ENCODE data around the gene RPS10. TPM values are rescaled to one million over a fixed set of nuclear protein-coding genes. Genes with fewer than 3 reads are reported as not detected.

Gene RPS10
- total and polyA plus RNA-seq, 2 experiments from 2014 or later, result 518 to 1,824 TPM

GRCh38 chr6:34393191-34393965 is 32.5 kb downstream of the RPS10 start:
- Histone ChIP-seq H3K4me2 (peak overlapping the region; percentile 78), H2AFZ (peak overlapping the region; percentile 59), H3K9me2 (replicated peaks; ENCODE audit: insufficient read depth) (no peaks in the 10 kb centered on the region), H3K79me2 (peaks cover 32% of the 10 kb centered on the region), H3K4me1 (ENCODE audit: insufficient read depth) (peaks cover 13% of the 10 kb centered on the region), H3K9me3 (ENCODE audit: low read depth) (no peaks in the 10 kb centered on the region), H3K27me3 (no peaks in the 10 kb centered on the region), H3K27ac (peak overlapping the region; percentile 26), H3K4me3 (peak overlapping the region; percentile 13), H3K36me3 (replicated peaks; ENCODE audit: insufficient read depth, low read depth) (no peaks in the 10 kb centered on the region), H4K20me1 (ENCODE audit: insufficient read depth, poor library complexity, severe bottlenecking) (peaks cover 14% of the 10 kb centered on the region)
- DNase-seq (ENCODE audit: low spot score), result no peak
- WGBS (ENCODE audit: low lambda C conversion rate, missing lambda C conversion rate), result 60% methylated on average over 16 of the region's 16 CpGs
- TF ChIP-seq EZH2phosphoT487 (IDR thresholded peaks at IDR 0.05; ENCODE audit: low read depth, severe bottlenecking, unreplicated experiment) (peak; percentile 76), EZH2 (IDR thresholded peaks at IDR 0.05; ENCODE audit: borderline replicate concordance) (no peak)
- TF ChIP-seq, protein P1, sequence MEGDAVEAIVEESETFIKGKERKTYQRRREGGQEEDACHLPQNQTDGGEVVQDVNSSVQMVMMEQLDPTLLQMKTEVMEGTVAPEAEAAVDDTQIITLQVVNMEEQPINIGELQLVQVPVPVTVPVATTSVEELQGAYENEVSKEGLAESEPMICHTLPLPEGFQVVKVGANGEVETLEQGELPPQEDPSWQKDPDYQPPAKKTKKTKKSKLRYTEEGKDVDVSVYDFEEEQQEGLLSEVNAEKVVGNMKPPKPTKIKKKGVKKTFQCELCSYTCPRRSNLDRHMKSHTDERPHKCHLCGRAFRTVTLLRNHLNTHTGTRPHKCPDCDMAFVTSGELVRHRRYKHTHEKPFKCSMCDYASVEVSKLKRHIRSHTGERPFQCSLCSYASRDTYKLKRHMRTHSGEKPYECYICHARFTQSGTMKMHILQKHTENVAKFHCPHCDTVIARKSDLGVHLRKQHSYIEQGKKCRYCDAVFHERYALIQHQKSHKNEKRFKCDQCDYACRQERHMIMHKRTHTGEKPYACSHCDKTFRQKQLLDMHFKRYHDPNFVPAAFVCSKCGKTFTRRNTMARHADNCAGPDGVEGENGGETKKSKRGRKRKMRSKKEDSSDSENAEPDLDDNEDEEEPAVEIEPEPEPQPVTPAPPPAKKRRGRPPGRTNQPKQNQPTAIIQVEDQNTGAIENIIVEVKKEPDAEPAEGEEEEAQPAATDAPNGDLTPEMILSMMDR (IDR thresholded peaks at IDR 0.05; ENCODE audit: poor library complexity), result no peak

DNA sequence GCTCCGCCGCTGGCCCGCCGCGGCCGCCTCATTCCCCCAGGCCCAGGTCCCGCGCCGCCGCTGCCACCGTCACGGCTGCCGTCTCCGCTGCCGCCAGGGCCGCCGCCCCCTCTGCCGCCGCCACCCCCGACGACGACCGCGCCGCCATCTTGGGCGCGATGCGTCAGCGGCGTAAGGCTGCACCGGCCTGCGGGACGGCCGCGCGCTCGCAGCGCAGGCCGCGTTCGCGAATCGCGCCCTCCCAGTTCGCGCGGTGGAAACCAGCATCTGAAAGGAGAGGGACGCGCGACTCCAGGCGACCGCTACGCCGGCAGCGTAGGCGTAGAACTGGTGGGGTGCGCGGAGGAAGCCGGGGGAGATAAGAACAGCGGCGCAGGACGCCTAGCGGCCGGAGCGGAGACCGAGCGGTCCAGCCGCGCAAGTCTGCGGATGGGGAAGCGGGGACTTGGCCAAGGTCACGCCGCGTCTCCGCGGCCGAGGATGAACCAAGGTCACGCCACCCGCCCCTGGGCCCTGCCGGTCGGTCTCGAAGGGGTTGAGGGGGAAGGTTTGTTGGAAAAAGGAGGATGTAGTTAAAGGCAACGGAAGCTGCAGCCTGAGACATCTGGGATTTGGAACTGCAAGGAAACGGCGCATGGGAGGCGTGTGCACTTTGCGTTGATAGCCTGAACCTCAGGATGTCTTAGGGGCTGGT is 33.2 kb downstream of the RPS10 start, which contains the start of gene NUDT3:
TSS of gene NUDT3 (minus strand) at position 173 of the 694 bp plus-strand sequence. CDS start 307 bp downstream, outside the sequence.
- H3K27ac ChIP-seq, result peak within 1 kb of the TSS; percentile 95
- H3K4me3 ChIP-seq, result peak within 1 kb of the TSS; percentile 76
- H4K20me1 ChIP-seq (ENCODE audit: insufficient read depth, poor library complexity, severe bottlenecking), result peaks cover 22% of the 10 kb centered on the region
- peak within 1 kb of the TSS; percentile 83 for H3K4me2 ChIP-seq
- DNase-seq (ENCODE audit: low spot score), result peak; percentile 97
- no peaks in the 10 kb centered on the region for H3K9me2 ChIP-seq (replicated peaks; ENCODE audit: insufficient read depth)
- no peaks in the 10 kb centered on the region for H3K9me3 ChIP-seq (ENCODE audit: low read depth)
- H2AFZ ChIP-seq, result peak within 1 kb of the TSS; percentile 85
- H3K79me2 ChIP-seq, result peaks cover 40% of the 10 kb centered on the region
- no peak for TF ChIP-seq EZH2 (IDR thresholded peaks at IDR 0.05; ENCODE audit: borderline replicate concordance)
- TF ChIP-seq, protein P1 (IDR thresholded peaks at IDR 0.05; ENCODE audit: poor library complexity), result peak; percentile 82
- TF ChIP-seq EZH2phosphoT487 (IDR thresholded peaks at IDR 0.05; ENCODE audit: low read depth, severe bottlenecking, unreplicated experiment), result no peak
- peaks cover 13% of the 10 kb centered on the region for H3K4me1 ChIP-seq (ENCODE audit: insufficient read depth)
- H3K27me3 ChIP-seq, result no peaks in the 10 kb centered on the region
- WGBS (ENCODE audit: low lambda C conversion rate, missing lambda C conversion rate), result 1% methylated on average over 66 of the region's 87 CpGs
- H3K36me3 ChIP-seq (replicated peaks; ENCODE audit: insufficient read depth, low read depth), result no peaks in the 10 kb centered on the region

DNA sequence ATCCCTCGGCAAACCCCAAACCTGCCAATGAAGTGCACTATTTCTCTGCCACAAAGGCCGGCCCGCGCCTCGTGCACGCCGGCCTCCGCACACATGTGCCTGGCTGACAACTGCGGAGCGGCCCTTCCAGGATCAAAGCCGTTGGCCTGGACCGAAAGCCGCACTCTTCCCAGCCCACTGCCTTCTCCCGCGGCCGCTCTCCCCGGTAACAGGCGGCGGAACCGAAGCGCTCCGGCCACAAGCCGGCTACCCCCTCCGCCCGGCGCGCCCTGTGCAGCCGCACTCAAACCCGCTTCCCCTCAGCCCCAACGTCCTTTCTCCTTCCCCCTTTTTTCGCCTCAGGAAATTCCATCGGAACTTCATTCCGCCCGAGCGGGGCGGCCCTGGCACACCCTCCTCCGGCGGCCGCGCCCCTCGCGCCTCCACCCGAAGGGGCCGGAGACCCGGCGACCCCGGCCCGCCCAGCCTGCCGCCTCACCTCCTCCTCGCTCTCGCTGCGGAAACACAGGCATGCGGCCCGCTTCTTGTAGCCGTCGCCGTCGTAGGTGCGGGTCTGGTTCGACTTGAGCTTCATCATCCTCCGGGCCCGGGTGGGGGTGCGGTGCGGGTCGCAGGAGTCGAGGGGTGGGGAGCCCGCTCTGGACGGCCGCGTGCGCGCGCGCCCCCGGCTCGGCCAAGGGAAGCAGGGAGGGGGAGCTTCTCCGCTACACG is 33.9 kb downstream of the RPS10 start:
- H3K36me3 ChIP-seq (replicated peaks; ENCODE audit: insufficient read depth, low read depth), result no peaks in the 10 kb centered on the region
- peaks cover 13% of the 10 kb centered on the region for H3K4me1 ChIP-seq (ENCODE audit: insufficient read depth)
- no peaks in the 10 kb centered on the region for H3K27me3 ChIP-seq
- H3K9me3 ChIP-seq (ENCODE audit: low read depth), result no peaks in the 10 kb centered on the region
- peak overlapping the region; percentile 83 for H3K4me2 ChIP-seq
- peak; percentile 71 for DNase-seq (ENCODE audit: low spot score)
- peaks cover 27% of the 10 kb centered on the region for H4K20me1 ChIP-seq (ENCODE audit: insufficient read depth, poor library complexity, severe bottlenecking)
- WGBS (ENCODE audit: low lambda C conversion rate, missing lambda C conversion rate), result under 1% methylated on average over 49 of the region's 78 CpGs
- H3K27ac ChIP-seq, result peak overlapping the region; percentile 95
- no peaks in the 10 kb centered on the region for H3K9me2 ChIP-seq (replicated peaks; ENCODE audit: insufficient read depth)
- peak overlapping the region; percentile 85 for H2AFZ ChIP-seq
- H3K79me2 ChIP-seq, result peaks cover 47% of the 10 kb centered on the region
- TF ChIP-seq, protein P1 (IDR thresholded peaks at IDR 0.05; ENCODE audit: poor library complexity), result no peak
- TF ChIP-seq EZH2 (IDR thresholded peaks at IDR 0.05; ENCODE audit: borderline replicate concordance) (no peak), EZH2phosphoT487 (IDR thresholded peaks at IDR 0.05; ENCODE audit: low read depth, severe bottlenecking, unreplicated experiment) (no peak)
- peak overlapping the region; percentile 76 for H3K4me3 ChIP-seq
